PC-9 (cell line): ENCODE measurements around the gene MTCL1.

ENCODE experiments used
- EZH2 ChIP-seq: fragments of 200-600 bp; sonication (generic); IDR thresholded peaks from 2 replicates; pipeline ENCODE4 v1.8.0; 2017; ENCODE audit warnings: antibody characterized with exemption, low read depth
- TF ChIP-seq, protein P1 (sequence below): fragments of 200-600 bp; sonication (generic); conservative IDR thresholded peaks from 2 replicates; pipeline ENCODE4 v1.6.1; 2017; ENCODE audit warnings: mixed run types, antibody characterized with exemption, mild to moderate bottlenecking, moderate library complexity

DNA sequence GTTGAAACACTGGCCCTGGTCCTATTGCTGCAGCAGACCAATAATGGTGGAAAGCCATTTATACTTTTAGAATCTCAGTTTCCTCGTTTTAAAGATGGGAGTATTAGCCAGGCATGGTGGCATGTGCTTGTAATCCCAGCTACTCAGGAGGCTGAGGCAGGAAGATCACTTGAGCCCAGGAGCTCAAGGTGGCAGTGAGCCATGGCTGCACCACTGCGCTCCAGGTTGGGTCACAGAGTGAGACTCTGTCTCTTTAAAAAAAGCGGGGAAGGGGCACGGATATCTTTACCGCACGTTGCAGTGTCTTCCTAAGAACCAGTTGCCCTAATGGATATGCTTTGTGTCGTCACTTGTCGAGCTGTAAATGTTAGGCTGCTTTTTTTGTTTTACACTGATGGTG lies 8.3 kb downstream of the MTCL1 start:
- TF ChIP-seq, protein P1, sequence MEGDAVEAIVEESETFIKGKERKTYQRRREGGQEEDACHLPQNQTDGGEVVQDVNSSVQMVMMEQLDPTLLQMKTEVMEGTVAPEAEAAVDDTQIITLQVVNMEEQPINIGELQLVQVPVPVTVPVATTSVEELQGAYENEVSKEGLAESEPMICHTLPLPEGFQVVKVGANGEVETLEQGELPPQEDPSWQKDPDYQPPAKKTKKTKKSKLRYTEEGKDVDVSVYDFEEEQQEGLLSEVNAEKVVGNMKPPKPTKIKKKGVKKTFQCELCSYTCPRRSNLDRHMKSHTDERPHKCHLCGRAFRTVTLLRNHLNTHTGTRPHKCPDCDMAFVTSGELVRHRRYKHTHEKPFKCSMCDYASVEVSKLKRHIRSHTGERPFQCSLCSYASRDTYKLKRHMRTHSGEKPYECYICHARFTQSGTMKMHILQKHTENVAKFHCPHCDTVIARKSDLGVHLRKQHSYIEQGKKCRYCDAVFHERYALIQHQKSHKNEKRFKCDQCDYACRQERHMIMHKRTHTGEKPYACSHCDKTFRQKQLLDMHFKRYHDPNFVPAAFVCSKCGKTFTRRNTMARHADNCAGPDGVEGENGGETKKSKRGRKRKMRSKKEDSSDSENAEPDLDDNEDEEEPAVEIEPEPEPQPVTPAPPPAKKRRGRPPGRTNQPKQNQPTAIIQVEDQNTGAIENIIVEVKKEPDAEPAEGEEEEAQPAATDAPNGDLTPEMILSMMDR, result no peak
- TF ChIP-seq EZH2, result no peak
